ENCODE measurements around the gene BSND. TPM values are rescaled to one million over a fixed set of nuclear protein-coding genes. Genes with fewer than 3 reads are reported as not detected.

Gene BSND
- polyA plus RNA-seq, 1 donor from 2014 or later: not detected

- H3K79me2 ChIP-seq (replicated peaks; ENCODE audit: insufficient read depth, low read length): no peaks in the 10 kb centered on the region
These were observed 14.4 kb upstream of the BSND start for GRCh38 chr1:54984131-54984842.

GRCh38 chr1:54985556-54985955, 13.2 kb upstream of the BSND start:
- H3F3A ChIP-seq (ENCODE audit: insufficient read depth, low read length, poor library complexity, severe bottlenecking): no peaks in the 10 kb centered on the region
- no peaks in the 10 kb centered on the region for H3K9me2 ChIP-seq (ENCODE audit: insufficient read depth, low read length)
- no peaks in the 10 kb centered on the region for H3K36me3 ChIP-seq (ENCODE audit: insufficient read depth, low read length)
- peaks cover 18% of the 10 kb centered on the region for H3K27me3 ChIP-seq (ENCODE audit: insufficient read depth, low read depth, low read length)
- H3K27ac ChIP-seq (ENCODE audit: low read length): no peak overlapping the region
- no peaks in the 10 kb centered on the region for H3K9me3 ChIP-seq (ENCODE audit: low read length)
- TF ChIP-seq REST (IDR thresholded peaks at IDR 0.05; ENCODE audit: borderline replicate concordance): no peak
- TF ChIP-seq TAF1 (IDR thresholded peaks at IDR 0.05; ENCODE audit: low read depth): no peak
- no peak for TF ChIP-seq RAD21 (conservative IDR thresholded peaks at IDR 0.05)
- no peak for TF ChIP-seq EZH2 (IDR thresholded peaks at IDR 0.05; ENCODE audit: borderline replicate concordance, insufficient read depth, low read length, poor library complexity, severe bottlenecking)
- no peak for TF ChIP-seq POLR2AphosphoS5 (IDR thresholded peaks at IDR 0.05)
- TF ChIP-seq SMC3 (conservative IDR thresholded peaks at IDR 0.05; ENCODE audit: poor library complexity): no peak
- no peak for TF ChIP-seq MXI1 (conservative IDR thresholded peaks at IDR 0.05; ENCODE audit: poor library complexity, severe bottlenecking)
- no peak for TF ChIP-seq EP300 (conservative IDR thresholded peaks at IDR 0.05; ENCODE audit: poor library complexity, severe bottlenecking)
- TF ChIP-seq CTCF (IDR thresholded peaks at IDR 0.05; ENCODE audit: poor library complexity, severe bottlenecking): no peak
- H4K20me1 ChIP-seq (ENCODE audit: insufficient read depth): no peaks in the 10 kb centered on the region
- no peak overlapping the region for H3K4me2 ChIP-seq (ENCODE audit: low read length)
- H3K9ac ChIP-seq (ENCODE audit: low read length): no peak overlapping the region
- H2AFZ ChIP-seq (ENCODE audit: low read depth, low read length): no peak overlapping the region
- no peak overlapping the region for H3K4me3 ChIP-seq (ENCODE audit: low read length)
- no peaks in the 10 kb centered on the region for H3K79me2 ChIP-seq (replicated peaks; ENCODE audit: insufficient read depth, low read length)

More at GRCh38 chr1:54984131-54984842, 14.4 kb upstream of the BSND start:
- no peak overlapping the region for H3K4me3 ChIP-seq (ENCODE audit: low read length)
- H3K27ac ChIP-seq (ENCODE audit: low read length): no peak overlapping the region
- no peaks in the 10 kb centered on the region for H4K20me1 ChIP-seq (ENCODE audit: insufficient read depth)
- no peaks in the 10 kb centered on the region for H3K36me3 ChIP-seq (ENCODE audit: insufficient read depth, low read length)
- no peaks in the 10 kb centered on the region for H3F3A ChIP-seq (ENCODE audit: insufficient read depth, low read length, poor library complexity, severe bottlenecking)
- H3K4me2 ChIP-seq (ENCODE audit: low read length): no peak overlapping the region
- H3K9ac ChIP-seq (ENCODE audit: low read length): no peak overlapping the region
- no peak overlapping the region for H2AFZ ChIP-seq (ENCODE audit: low read depth, low read length)
- no peaks in the 10 kb centered on the region for H3K9me2 ChIP-seq (ENCODE audit: insufficient read depth, low read length)
- no peak for TF ChIP-seq REST (IDR thresholded peaks at IDR 0.05; ENCODE audit: borderline replicate concordance)
- no peaks in the 10 kb centered on the region for H3K9me3 ChIP-seq (ENCODE audit: low read length)
- peaks cover 30% of the 10 kb centered on the region for H3K27me3 ChIP-seq (ENCODE audit: insufficient read depth, low read depth, low read length)

Measured in neural cell (in vitro differentiated cells).